ENCODE measurements around the gene MPDZ. TPM values are rescaled to one million over a fixed set of nuclear protein-coding genes. Genes with fewer than 3 reads are reported as not detected.

MPDZ gene
- total RNA-seq, 1 experiment from 2014 or later, result 46.7 TPM

GRCh38 chr9:13111778-13112177 is 167.7 kb downstream of the MPDZ start:
- H3K4me1 ChIP-seq (ENCODE audit: insufficient read depth, low read length), result no peaks in the 10 kb centered on the region
- no peak for DNase-seq
- TF ChIP-seq CTCF (conservative IDR thresholded peaks at IDR 0.05), result no peak
- H4K91ac ChIP-seq (ENCODE audit: insufficient read length, low read depth, low read length), result no peak overlapping the region
- H2BK12ac ChIP-seq (ENCODE audit: insufficient read length, low read depth, low read length), result no peak overlapping the region
- H3K27me3 ChIP-seq (ENCODE audit: insufficient read depth, low read length), result no peaks in the 10 kb centered on the region
- no peak overlapping the region for H2BK5ac ChIP-seq (ENCODE audit: insufficient read length, low read length)
- no peaks in the 10 kb centered on the region for H3K23me2 ChIP-seq (ENCODE audit: insufficient read length, low read depth, low read length, poor library complexity, severe bottlenecking)
- peaks cover 11 to 41% (median 22%) of the 10 kb centered on the region in 3 experiments; a peak in 6 of 7 replicates for H3K36me3 Mint-ChIP-seq (ENCODE audit: insufficient read depth in 1 of 3, low read depth in 3 of 3)
- no peak overlapping the region for H3K27ac ChIP-seq (ENCODE audit: insufficient read length, low read depth, low read length)
- no peak overlapping the region for H2BK20ac ChIP-seq (ENCODE audit: low read depth, low read length, poor library complexity, severe bottlenecking)
- no peak overlapping the region for H3K23ac ChIP-seq (ENCODE audit: insufficient read length, low read depth, low read length)
- no peak overlapping the region for H2BK15ac ChIP-seq (ENCODE audit: low read depth, low read length)
- no peak overlapping the region for H2AK5ac ChIP-seq (ENCODE audit: insufficient read length, low read length)
- no peak overlapping the region for H3K4me2 ChIP-seq (ENCODE audit: insufficient read depth, insufficient read length, low read length)
- no CpG with 5 or more reads among the region's 2 CpGs for WGBS (ENCODE audit: extremely low coverage, insufficient read length, low lambda C conversion rate)
- no peak overlapping the region for H3K18ac ChIP-seq (ENCODE audit: insufficient read length, low read depth, low read length)
- no peak overlapping the region for H3K4me3 Mint-ChIP-seq
- H4K5ac ChIP-seq (ENCODE audit: insufficient read length, low read depth, low read length), result no peak overlapping the region
- no peak overlapping the region for H3T11ph ChIP-seq (ENCODE audit: low read length)
- H3K9me3 ChIP-seq (ENCODE audit: control insufficient read depth, low read depth, low read length), result no peaks in the 10 kb centered on the region
- H3K9ac ChIP-seq (ENCODE audit: extremely low read depth, insufficient read length, low read length), result no peak overlapping the region
- no peaks in the 10 kb centered on the region for H3K9me3 Mint-ChIP-seq
- no peaks in the 10 kb centered on the region for H4K20me1 ChIP-seq (ENCODE audit: control insufficient read depth, insufficient read depth, insufficient read length)
- H3K79me2 ChIP-seq (ENCODE audit: insufficient read depth, low read length), result no peaks in the 10 kb centered on the region
- no peaks in the 10 kb centered on the region for H3K79me1 ChIP-seq (ENCODE audit: insufficient read depth, low read depth, low read length, poor library complexity, severe bottlenecking)
- H2AFZ ChIP-seq (ENCODE audit: low read length), result no peak overlapping the region
- no peak overlapping the region for H3K14ac ChIP-seq (ENCODE audit: insufficient read depth, low read length)
- no peak overlapping the region for H2BK120ac ChIP-seq (ENCODE audit: low read depth, low read length, poor library complexity, severe bottlenecking)
- no peak overlapping the region for H3K27ac Mint-ChIP-seq
- no peak overlapping the region for H3K4ac ChIP-seq (ENCODE audit: low read depth, low read length)
- H3K27me3 Mint-ChIP-seq (ENCODE audit: low read depth), result no peaks in the 10 kb centered on the region
- no peak overlapping the region for H3K56ac ChIP-seq (ENCODE audit: insufficient read length, low read depth, low read length)
- H4K8ac ChIP-seq (replicated peaks; ENCODE audit: insufficient read length, low read depth, low read length), result no peak overlapping the region
- H3K4me1 Mint-ChIP-seq, result 0 out of 4 replicates have a peak, but pooled peaks cover 0 to 2% of the 10 kb centered on the region in 2 experiments
